Sigmoid colon (tissue), 4 donors: ENCODE results near the gene CD37.

Experiments
- EP300 ChIP-seq, 4 donors: sonication (generic); formaldehyde crosslinking; IDR thresholded peaks; one replicate each; pipeline ENCODE4 v1.6.1; 2017; ENCODE audit warnings: antibody characterized with exemption in 4 of 4
- POLR2A ChIP-seq, 2 donors: fragments of 450-650 bp; IDR thresholded peaks; one replicate each; pipeline ENCODE4 v1.6.1; 2016; ENCODE audit warnings: antibody characterized with exemption in 2 of 2, mild to moderate bottlenecking in 2 of 2, moderate library complexity in 2 of 2
- POLR2AphosphoS5 ChIP-seq, 4 donors: sonication (generic); formaldehyde crosslinking; IDR thresholded peaks; one replicate each; pipeline ENCODE4 v1.6.1; 2017; ENCODE audit warnings: antibody characterized with exemption in 4 of 4
- TF ChIP-seq, protein P1 (sequence below), 4 experiments: fragments of 450-650 bp in 3 of 4; fragments of 200-600 bp in 1 of 4; IDR thresholded peaks; one replicate each; pipeline ENCODE4 v1.5.1; 2016 to 2019; ENCODE audit warnings: antibody characterized with exemption in 4 of 4, mild to moderate bottlenecking in 3 of 4, moderate library complexity in 2 of 4

- TF ChIP-seq, protein P1, sequence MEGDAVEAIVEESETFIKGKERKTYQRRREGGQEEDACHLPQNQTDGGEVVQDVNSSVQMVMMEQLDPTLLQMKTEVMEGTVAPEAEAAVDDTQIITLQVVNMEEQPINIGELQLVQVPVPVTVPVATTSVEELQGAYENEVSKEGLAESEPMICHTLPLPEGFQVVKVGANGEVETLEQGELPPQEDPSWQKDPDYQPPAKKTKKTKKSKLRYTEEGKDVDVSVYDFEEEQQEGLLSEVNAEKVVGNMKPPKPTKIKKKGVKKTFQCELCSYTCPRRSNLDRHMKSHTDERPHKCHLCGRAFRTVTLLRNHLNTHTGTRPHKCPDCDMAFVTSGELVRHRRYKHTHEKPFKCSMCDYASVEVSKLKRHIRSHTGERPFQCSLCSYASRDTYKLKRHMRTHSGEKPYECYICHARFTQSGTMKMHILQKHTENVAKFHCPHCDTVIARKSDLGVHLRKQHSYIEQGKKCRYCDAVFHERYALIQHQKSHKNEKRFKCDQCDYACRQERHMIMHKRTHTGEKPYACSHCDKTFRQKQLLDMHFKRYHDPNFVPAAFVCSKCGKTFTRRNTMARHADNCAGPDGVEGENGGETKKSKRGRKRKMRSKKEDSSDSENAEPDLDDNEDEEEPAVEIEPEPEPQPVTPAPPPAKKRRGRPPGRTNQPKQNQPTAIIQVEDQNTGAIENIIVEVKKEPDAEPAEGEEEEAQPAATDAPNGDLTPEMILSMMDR (IDR thresholded peaks at IDR 0.05): no peak
- TF ChIP-seq POLR2AphosphoS5 (IDR thresholded peaks at IDR 0.05) (no peak), POLR2A (IDR thresholded peaks at IDR 0.05) (no peak), EP300 (IDR thresholded peaks at IDR 0.05) (no peak)
Measured at GRCh38 chr19:49364083-49364737, 29.0 kb downstream of the CD37 start.
